Smooth muscle cell of the brain vasculature (primary cell): ENCODE measurements around the gene UBXN10.

Source experiments
- DNase-seq: peaks from one replicate; pipeline ENCODE4 v3.0.0-alpha.2; 2012; ENCODE audit warnings: low read depth, low spot score

Gene UBXN10, protein sequence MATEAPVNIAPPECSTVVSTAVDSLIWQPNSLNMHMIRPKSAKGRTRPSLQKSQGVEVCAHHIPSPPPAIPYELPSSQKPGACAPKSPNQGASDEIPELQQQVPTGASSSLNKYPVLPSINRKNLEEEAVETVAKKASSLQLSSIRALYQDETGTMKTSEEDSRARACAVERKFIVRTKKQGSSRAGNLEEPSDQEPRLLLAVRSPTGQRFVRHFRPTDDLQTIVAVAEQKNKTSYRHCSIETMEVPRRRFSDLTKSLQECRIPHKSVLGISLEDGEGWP

DNA sequence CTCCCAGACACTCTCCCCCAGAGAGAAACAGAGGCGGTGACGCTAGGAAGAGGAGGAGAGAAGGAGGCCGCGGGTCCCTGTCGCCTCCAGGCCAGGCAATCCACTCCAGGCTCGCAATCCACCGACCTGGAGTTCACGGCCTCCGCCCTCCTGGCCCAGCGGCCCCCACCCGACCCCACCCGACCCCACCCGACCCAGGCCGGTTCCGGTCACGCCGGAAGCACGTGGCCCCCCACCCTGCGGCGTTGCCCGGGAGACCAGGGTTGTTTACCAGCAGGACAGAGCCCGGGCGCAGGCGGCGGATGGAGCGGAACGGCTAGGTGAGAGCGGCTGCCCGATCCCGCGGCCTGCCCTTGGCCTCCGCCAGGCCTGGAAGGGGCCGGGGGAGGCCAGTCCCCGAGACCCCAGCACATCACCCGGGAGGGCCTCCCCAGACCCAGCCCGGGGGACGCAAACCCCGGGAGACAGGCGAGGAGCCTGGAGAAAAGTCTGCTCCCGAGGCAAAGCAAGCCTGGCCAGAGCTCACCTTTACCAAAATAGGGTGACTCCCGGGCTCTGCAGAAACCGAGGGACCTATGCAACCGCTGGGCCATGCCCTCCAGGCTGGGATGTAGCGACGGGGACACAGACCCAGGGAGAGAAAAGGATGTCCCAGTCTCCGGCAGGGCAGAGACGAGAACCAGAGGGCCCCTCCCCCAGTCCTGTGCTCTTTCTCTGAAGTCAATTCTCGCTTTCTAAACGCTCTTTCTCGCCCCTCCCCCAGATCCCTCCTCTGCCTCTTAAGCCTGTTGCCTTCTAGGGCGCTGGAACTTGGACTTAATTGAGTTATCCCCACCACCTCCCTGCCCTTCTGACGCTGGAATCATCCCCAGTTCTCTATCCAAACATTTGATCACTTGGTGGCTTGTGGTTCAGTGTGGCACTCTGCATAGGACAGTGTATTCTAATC lies at the start of gene UBXN10, which contains the start of gene PLA2G2C:
UBXN10 (plus strand) TSS at position 263 of the 949 bp plus-strand sequence. CDS start 4,466 bp downstream, outside the sequence.
PLA2G2C (minus strand) TSS at position 685 of the 949 bp plus-strand sequence. CDS start 9,155 bp downstream, outside the sequence.
- no peak for DNase-seq

DNA sequence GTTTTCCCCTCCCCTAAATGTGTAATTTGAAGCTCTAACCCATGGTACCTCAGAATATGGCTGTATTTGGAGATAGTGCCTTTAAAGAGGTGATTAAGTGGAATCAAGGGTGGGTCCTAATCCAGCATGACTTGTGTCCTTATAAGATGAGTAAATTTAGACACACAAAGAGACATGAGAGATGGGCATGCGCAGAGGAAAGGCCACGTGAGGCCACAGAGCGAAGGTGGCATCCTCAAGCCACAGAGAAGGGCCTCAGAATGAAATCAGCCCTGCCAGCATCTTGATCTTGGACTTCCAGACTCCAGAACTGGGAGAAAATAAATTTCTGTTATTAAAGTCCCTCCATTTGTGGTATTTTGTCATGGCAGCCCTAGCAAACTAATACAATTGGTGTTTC lies 49.6 kb upstream of the UBXN10 start:
- no peak for DNase-seq

DNA sequence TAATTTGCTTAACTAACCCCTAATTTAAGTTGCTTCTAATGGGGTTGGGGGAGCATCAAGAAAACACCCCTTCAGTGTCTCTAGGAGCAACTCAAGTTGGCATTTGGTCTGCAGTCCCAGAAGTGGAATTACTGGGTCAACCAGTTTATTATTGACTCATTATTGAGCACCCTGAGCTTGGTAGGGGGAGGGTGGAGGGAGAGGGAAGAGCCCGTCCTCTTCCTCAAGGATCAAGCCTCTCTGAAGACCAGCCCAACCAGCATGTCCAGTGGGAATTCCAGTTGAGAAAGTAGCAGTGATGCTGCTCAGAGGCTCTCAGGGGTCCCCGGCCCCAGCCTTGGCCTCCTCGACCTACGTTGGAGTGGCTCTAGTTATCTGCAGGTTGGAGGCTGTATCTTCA lies 48.8 kb upstream of the UBXN10 start:
- no peak for DNase-seq

DNA sequence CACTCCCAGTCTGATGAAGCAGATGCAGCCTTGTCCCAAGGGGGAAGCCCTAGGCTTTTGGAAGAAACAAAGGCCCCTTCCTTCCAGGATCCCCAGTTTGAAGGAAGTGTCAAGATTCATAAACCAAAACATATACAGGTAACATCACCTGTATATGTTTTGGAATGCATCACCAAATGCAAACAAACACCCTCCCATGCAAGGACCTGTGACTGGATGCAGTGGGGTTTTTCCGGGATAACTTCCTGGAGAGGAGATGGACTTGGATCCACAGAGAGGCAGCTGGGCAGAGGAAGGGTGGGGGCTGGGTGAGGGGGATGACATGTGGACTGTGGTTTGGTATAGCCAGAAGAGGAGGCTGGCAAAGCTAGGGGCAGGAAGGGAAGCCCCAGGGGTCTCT lies 48.3 kb upstream of the UBXN10 start:
- no peak for DNase-seq

DNA sequence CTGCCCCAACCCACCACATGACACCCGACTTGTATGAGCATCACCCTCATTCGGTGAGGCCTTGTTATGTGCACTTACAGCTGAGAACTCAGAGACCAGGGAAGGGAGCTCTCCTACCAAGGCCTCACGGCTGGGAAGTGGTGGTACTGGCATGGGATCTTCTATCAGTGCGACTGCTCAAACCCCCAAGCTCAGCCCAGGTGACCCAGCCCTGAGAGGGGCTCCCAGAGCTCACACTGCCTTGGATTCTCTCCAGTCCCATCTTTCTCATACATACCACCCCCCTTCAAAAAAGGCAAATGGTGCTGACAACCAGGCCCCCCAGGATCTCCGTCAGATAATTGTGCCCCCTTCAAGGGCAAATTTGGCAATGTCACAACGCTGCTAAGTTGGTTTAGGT lies 47.5 kb upstream of the UBXN10 start:
- no peak for DNase-seq

DNA sequence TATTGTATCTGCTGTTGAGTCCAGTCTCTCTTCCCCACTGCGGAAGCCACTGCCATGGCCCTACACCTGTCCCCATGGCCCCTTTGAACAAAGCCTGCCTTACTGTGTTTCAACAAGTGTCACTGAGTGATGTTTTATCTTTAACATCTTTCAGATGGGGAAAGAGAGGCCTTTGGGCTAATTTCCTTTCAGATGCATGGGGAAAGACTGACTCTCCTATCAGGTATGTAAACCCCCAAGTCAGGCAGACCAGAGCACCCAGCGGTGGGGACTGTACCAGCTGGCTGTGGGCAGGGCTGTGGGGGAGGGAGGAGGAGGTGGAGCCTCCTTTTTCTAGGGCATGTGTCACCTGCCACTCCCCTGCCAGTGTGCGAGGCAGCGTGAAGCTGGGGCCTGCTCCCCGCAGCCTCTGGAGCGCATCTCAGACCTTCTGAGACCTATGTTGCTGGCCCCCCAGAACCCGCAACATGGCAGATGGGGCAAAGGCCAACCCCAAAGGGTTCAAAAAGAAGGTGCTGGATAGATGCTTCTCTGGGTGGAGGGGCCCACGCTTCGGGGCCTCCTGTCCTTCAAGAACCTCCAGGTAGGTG lies 46.8 kb upstream of the UBXN10 start, which contains the start of gene PLA2G2F:
PLA2G2F (plus strand) TSS at position 363 of the 590 bp plus-strand sequence; CDS start at position 468, 105 bp downstream.
- no peak for DNase-seq

DNA sequence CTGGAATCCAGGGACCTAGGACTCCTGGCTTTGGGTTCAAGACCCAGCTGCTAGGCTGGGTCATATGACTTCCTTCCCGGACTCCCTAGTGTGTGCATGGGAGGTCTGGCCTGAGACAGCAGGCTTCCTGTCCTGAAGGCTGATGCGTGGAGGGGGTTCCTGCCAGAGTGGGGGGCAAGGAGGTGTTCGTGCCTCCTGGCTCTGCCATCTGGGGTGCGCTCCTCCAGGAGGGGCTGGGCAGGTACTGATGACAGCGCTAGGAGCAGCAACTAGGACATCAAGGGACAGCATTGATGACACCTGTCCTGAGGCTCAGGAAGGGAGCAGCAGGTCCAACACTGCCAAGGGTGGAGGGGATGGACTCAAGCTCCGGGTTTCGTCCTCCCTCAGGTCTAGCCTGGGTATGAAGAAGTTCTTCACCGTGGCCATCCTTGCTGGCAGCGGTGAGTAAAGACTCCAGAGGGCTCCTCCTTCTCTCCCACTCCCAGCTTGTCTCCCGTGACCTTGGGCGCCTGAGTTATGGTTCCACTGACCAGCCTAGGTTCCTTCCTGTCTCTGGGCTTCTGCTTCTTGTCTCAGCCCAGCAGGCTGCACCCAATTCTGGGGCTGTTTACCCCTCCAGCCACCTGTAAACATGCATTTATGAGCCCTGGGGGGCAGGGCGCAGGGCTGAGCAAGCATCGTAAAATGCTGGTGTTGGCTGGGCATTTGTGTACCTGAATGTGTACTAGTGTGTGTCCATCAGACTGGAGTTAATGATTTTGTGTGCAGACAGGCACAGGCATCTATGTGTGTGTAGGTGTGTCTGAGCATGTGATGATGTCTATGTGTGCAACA lies 45.9 kb upstream of the UBXN10 start:
- DNase-seq = no peak

DNA sequence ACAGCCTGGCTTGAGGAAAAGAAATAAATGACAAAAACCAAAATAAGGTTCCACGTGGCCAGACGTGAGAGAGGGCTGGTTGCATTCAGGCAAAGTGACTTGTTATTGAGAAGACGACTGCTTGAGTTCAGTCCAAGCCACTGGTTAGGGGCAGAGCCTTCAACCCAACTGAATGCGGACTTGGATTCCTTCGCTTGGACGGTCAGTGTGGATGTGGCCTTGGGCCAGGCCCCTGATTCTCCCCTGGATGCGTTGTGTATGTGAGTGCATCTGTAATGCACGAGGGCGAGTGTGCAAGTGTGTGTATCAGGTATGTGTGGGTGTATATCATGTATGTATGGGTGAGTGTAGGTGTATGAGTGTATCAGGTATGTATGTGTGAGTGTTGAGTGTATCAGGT lies 44.9 kb upstream of the UBXN10 start:
- no peak for DNase-seq

DNA sequence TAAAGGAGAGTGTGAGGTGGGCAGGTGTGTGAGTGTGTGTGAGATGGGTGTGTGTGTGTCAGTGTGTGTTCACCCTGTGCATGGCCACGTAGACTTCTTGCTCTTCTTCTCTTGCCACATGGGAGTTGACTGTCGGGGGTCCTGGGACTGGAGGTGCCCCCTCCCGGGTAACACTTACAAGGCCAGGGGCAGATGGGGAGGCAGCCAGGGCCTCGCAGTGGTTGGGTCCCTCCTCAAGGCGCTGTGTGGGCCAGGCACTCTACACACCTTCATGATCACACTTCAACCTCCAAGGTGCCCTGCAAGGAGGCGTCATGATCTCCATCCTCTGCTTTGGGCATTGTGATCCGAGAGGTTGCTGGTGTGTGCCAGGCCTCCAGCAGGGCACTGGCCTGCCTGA lies 44.4 kb upstream of the UBXN10 start:
- DNase-seq = no peak

DNA sequence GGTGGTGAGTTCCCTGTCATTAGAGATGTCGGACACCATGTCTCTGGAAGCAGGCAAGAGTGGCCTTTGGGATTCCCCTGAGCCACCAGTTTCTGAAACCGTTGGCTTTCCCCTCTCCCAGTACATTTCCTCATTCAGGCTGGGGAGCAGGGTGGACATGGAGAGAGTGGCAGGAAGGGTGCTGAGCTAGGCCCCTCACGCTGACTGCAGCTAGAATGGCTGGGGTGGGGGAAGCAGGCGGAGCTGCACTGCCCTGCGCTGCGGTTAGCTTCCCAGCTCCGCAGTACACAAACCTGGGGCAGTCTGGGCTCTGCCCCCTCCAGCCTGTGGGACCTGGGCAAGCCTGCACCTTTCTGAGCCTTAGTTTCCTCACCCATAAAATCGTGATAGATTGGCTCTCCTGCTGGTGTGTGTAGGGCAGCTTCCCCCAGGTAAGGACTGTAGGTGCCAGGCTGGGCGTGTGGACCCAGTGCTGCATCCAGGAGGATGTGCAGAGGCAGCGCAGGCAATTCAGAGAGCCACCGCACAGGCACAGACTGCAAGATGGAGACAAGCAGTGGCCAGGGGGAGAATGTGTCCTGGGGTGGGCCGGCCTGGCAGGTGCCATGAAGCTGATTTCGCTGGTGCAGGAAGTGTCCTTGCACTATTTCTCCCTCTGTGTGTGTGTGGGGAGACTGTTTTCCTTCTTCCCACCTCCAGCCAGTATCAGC lies 43.7 kb upstream of the UBXN10 start:
- no peak for DNase-seq

DNA sequence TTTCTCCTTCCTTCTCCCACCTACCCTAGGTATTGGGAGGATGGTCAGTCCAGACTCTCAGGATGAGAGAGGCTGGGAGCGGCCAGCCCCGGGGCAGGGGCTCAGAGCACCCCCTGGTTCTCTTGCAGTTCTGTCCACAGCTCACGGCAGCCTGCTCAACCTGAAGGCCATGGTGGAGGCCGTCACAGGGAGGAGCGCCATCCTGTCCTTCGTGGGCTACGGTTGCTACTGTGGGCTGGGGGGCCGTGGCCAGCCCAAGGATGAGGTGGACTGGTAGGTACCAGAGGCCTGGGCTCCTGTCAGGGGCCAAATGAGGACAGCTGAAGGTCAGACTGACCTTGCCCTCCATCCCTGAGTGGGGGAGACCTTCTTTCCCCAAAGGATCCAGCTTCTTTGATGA lies 42.6 kb upstream of the UBXN10 start:
- no peak for DNase-seq

DNA sequence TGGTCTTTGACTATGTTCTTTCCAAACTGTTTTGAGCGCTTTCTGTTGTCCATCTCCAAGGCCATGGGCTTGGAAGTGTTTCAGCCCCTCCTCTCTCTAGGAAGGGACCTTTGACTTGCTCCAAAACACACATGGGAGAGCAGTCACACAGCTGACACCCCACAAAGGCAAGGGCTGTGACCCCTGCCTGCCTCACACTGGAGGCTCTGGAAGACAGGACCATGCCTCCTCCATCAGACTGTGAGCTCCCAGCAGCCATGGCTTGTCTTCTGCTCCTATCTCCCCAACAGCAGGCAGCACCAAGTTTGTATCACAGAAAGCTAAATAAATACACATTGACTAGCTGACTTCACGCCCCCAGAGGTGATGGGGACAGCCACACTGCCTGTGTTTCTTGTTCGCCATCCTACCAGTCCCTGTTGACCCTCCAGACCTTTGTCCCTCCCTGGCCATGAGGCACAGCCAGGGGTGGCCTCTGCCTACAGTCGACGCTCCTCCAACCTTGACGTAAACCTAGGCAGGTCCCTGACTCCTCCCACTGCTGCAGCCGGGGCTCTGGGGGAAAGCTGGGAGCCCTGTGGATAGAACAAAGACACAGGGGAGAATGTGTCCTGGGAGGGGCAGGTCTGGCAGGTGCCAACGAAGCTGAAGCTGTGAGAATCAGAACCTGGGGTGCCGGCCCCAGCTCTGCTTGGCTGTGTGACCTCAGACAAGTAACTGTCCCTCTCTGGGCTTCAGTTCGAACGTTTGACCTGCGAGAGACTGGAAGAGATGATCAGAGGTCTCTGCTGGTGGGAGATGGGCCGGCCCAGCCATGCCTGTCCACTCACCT lies 41.9 kb upstream of the UBXN10 start:
- DNase-seq = no peak

DNA sequence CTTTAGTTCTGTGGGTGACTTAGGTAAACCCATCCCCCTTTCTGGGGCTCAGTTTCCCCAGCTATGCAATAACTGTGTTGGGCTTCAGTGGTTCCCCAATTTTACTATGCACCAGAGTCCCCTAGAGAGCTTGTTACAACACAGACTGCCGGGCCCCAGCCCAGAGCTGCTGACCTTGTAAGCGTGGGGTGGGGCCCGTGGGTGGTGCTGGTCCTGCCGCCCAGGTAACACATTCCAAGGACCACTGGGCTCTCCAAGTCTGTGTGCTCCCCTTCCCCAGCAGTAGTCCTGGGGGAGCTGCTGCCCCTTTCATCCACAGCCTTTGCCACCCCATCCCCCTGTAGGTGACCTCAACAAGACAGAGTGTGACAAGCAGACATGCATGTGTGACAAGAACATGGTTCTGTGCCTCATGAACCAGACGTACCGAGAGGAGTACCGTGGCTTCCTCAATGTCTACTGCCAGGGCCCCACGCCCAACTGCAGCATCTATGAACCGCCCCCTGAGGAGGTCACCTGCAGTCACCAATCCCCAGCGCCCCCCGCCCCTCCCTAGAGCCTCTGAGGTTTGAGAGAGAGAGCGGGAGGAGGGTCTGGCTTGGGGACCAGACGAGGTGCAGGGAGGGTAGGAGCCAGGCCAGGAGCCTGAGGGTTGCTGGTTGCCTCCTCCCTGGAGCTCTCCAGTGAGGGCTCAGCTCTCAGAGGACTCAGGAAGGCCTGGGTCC lies 37.9 kb upstream of the UBXN10 start:
- no peak for DNase-seq

DNA sequence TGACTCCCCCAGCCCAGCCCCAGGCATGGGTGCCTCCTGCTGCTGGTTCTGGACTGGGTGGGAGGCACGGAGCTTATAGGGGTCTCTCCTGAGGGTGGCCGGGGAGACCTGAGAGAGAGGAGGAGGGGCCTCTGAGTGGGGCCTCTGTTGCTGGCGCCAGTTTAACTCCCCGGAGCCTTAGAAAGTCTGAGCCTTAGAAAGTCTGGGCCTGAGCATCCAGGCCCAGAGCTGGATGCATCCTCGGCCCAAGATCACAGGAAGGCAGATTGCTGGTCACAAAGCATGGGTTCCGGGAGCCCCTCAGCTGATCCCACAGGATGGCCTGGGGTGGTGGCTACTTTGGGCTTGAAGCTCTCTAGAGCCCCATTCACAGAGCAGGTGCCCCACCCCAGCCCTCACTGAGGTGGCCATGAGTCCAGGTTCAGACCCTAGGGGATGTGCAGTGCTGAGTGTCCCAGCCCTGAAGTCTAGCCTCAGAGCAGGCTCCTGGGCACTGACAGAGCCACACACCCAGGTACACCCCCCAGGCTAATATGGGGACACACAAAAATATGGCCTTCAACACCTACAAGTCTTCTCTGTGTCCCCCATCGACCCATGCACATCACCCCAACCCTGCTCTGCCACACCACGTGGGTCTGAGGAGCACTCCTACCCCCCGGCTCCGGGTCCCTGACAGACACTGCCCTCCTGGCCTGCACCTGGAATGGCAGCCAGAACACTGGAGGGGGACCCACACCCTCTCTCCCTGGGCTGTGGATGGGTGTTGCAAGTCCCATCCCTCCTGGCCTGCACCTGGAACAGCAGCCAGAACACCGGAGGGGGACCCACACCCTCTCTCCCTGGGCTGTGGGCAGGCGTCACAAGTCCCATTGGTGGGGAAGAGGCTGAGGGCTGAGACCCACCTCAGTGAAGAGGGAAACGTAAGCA lies 37.1 kb upstream of the UBXN10 start:
- DNase-seq = no peak

DNA sequence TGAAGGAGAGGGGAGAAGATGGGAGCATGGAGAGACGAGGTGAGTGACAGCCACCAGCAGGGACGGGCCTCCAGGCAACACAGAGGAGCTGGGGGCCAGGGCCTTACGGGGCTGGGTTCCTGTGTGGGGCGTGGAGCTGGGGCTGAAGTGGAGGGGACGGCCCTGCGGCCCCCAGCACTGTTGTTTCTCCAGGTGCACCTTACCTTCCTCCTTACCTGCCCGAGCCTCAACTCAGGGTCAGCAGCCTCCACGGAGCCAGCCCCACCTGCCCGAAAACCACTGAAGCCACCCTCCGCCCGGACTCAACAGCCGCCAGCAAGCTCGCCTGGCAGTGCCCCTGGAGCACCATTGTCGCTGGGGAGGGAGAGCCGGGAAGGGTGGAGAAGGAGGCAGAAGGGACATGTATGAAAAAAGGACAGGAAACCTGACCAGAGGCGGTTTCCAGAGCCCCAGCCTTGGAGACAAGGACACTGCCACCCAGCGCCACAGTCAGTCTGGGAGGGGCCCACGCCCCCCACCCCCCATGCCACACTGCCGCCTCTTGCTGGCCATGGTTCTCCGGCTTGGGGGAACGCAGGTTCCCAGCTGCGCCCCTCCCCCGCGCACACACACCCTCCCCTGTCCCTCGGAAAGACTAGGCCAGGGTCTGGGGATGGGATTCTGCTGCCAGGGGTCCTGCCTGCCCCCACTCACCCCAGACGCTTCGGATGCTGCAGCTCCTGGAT lies 36.1 kb upstream of the UBXN10 start:
- DNase-seq = no peak

DNA sequence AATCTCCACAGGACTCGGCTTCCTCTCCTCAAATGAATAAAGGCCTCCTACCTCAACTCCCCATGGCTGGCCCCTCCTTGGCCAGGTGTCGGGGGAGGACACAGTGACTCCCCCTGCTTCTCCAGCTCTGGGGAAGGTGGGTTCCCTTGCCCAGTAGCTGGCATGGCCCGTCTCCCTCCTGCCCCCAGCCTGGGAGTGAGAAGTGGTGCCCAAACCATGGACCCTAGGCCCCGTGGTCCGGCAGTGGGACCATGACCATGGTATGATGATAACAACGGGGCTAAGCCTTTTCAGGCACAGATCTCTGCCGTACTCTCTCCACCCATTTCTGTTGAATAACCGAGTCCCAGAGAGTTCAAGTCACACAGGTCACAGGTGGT lies 35.6 kb upstream of the UBXN10 start:
- no peak for DNase-seq

DNA sequence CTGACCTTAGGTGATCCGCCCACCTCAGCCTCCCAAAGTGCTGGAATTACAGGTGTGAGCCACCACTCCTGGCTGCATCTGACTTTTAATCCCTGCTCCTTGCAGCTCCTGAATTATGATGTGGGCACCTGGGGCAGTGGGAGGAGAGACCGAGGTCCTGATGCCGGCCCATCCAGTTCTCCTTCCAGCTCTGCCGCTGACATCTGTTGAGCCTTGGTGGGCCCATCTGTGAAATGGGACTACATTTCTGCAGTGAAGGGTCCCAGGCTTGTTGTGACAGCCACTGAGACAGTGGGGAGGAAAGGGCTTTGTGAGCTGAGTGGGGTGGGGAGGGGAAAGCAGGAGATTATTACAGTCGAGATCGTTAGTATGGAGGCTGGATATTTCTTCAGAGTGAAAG lies 34.9 kb upstream of the UBXN10 start:
- no peak for DNase-seq
